GM21367 (cell line): ENCODE data around the gene ELK3.

ENCODE experiments used
- ATAC-seq: cut with Tn5 transposase; IDR thresholded peaks from one replicate; pipeline ENCODE4 v1.9.1; 2021; ENCODE audit not compliant: unreplicated experiment

ELK3 gene

DNA sequence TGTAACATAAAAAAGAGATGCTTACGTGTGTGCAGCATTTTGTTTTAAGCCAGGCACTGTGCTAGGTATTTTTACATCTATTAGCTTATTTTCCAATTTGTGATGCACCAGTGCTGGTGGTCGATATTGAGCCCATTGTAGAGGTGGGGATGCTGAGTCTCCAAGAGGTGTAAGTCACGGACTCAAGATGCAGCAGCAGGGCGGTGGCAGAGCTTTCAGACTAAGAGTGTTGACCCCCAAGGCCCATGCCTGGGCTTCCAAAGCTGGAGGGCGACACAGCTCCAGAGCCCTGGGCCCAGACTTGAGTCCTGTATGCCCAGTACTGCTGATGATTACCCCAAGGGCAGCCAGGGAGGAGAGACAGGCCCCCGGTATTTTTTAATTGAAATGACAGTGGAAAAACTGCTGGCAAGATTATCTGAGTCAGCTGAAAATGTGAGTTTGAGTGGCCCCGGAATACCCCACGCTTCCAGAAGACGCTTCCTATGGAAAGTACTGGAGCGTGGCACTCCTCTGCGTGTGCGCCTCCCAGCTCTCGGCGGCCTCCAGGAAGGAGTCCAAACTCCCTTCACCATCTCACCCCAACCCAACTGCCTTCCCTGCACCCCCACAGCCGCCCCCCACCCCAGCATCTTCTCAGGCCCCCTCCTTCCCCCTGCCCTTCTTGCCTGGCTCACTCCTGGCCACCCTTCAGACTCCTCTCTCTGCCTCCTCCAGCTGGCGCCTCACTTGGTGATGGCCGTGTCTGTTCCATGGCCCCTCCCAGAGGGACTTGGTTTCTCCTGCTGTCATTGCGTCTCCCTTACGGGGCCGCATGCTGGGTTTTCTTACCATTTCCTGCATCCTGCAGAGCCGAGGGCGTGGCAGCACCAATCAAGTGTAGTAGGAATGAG, 40.7 kb downstream of the ELK3 start:
- ATAC-seq = no peak

DNA sequence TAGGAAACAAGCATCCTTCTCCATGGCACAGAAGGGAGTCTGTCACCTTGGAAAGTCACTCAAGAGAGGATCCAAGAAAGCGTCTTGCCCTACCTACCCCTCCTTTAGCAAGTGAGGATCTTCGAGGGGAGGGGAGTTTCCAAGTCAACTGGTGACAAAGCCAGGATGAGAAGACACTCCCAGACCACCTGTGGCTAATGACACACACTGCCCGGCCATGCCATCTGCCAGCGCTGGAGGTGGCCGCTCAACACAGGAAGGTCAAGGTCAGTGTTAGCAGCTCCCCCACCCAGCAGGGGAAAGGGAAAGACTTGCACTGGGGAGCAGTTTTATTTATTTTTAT, 41.3 kb downstream of the ELK3 start:
- no peak for ATAC-seq

DNA sequence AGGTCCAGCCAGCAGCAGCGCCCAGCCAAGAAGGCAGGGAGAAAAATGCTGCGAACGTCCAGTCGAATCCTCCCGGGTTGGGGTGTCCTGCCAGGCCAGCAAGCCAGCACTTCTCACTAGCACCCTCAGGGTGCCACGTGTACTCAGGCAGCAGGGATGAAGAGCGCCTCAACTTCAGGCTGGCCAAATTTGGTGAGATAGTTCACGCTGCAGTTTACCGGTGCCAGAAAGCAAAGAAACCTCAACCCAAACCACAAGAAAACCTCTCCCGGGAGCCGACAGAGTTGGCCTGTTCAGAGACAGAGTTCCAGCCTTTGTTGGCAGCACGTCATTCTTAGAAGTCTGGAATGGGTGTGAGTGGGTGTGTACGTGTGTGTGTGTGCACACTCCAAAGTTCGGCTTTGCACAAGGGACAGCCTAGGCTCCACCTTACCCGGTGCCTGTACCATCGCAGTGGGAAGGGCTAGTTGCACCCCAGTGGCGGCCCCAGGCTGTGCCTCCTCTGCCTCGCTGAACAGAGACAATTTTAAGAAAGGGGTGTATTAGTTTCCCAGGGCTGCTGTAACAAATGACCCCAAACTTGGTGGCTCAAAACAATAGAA, 42.1 kb downstream of the ELK3 start:
- ATAC-seq = no peak

DNA sequence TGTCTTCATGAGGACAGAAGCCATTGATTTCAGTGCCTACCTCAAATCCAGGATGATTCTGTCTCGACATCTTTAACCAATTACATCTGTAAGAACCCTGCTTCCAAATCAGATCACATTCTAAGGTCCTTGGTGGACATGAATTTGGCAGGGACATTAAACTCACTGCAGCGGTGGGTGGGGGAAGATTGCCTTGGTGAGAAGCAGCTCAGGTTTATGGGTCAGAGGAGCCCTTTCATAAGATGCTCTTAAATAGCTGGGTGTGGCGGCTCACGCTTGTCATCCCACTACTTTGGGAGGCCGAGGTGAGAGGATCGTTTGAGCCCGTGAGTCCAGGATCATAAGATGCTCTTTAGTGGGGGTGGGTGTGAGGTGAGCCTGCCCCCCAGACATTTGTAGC, 42.9 kb downstream of the ELK3 start:
- ATAC-seq = no peak

DNA sequence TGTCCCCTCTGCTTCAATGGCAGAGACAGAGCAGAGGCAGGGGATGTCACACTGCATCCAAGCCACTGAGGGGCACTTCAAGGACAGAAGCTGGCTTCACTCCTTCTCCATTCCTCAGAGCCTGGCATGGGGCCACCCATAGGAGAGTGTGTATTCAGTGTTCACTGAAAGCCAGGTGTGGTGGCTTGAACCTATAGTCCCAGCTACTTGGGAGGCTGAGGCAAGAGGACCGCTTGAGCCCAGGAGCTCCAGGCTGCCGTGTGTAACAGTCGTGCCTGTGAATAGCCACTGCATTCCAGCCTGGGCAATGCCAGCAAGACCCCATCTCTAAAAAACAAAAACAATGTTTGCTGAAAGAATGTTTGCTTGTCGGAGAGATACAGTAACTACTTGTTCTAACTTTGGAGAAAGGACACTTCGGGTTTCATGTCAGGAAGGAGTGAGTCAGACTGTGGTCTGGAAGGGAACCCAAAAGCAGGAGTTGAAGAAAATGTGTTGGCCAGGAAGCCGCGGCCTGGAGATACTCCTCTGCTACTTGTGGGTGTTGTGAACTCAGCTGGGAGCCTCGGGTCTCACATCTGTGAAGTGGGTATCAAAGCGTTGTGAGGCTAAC, 43.4 kb downstream of the ELK3 start:
- ATAC-seq = no peak

DNA sequence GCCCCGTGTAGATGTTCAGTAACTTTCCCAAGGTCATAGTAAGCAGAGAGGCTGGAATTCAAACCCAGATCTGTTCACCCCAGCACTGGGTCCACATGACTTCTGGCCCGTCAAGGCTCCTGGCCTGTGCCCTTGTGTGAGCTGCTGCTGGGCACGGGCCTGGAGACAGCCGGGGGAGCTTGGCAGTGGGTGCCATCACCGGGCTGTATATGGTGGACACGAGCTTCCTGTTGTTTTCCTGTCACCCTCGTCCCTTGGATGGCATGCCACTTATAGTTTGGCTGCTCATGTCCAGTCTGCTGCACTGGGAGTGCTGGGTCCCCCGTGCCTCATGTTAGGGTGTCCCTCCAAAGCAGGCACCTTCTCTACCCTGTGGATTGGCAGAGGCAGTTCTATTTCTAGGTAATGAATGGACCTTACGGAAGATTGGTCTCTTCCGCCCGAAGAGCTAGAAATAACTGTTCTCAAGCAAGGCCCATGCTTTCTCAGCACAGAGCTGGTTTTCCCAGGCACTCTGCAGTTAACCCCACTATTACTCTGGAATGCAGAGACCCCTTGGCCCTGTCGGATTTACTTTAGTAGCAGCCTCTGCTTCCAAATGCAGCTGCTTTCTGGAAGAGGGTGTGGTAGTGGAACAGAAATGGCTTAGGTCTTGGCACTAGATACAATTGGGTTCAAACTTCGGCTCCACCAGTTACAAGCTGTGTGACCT, 44.3 kb downstream of the ELK3 start:
- no peak for ATAC-seq

DNA sequence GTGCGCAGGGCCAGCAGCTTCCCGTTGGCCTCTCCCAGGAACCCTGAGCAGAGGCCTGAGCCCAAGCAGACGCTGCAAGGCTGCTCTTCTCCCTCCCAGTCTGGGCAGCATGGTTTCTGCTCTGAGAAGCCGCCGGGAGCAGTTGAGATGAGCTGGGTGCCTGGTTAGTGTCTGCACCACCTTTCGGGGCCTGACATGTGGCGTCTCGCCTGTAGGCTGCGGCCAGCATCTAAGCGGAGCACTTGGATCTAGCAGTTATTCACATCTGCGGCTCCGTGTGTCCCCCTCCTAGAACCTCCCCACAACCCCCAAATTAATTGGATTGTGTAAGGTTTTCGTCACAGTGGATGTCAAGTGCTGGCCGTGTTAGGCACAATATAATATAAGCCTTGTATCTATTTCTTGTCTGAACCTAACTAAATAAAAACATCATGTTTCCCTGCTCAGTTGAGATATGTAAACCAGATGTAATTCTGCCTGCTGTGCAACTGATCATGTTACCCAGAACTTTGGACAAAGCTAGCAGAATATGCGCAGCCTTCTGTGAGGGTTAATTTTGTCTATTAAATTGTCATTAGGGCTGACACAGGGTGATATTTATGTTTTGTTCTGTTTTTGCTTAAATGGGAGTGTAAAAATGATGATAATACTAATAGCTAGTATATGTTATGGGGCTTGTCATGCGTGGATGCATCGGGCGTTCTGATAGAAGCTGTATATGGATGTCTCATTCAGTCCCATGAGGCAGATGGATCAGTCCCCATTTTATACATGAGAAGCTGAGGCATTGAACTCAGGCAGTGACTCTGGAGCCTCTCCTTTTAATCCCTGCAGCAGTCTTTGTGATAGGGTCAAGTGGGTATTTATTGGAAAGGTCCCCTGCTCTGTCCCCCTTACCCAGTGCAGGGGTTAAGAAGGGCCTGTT, 45.8 kb downstream of the ELK3 start:
- no peak for ATAC-seq

DNA sequence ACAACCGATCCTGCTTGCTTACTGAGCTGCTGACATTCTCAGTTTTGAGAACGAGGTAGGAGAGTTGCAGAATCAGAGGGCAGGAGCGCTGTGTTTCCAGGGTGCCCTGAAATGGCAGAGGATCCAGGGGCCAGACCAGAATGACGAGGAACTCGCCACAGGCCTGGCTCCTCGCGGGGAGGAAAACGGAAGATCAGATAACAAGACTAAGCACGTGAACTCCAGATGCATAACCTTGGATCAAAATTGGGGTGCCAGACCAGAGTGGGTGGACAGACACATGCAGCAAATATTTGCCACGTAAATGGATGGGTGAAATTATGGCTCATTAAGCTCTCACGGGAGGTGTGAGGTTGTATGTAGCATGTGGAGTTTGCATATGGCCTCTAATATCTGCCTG, 46.5 kb downstream of the ELK3 start:
- ATAC-seq = no peak

DNA sequence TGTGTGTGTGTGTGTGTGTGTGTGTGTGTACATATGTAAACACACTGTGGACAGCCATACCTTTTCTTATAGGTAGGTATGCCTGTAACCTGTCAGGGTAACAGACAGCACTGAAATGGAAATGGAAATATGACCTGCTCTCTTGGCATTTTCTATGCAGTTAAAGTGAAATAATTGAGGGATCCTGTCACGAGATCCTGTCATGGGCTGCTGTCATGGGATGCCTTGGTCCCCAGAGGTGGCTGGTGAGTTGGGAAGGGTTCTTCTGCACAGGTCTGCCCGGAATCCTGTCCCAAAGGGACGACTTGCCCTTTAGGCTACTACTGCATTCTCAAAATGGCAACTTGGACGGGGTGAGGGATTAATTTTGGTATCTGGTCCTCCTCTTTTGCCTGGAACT, 47.3 kb downstream of the ELK3 start:
- no peak for ATAC-seq

DNA sequence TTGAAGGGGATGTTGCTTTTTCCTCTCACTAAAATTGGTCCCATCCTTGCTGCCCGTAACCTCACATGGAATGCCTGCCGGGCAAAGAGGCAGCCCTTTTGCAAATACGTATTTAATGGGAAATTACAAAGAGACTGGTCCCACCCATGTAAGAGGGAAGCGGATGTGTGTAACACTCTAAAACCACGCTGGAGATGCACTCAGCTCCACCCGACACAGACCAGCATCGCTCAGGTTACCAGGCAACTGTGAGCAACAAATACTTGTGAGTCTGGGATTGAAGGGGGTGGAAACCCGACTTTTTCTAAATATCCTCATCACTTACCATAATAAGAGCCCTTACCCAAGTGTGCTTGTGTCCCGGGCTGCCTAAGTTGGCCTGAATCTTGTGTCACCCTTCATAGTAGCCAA, 47.7 kb downstream of the ELK3 start:
- no peak for ATAC-seq

DNA sequence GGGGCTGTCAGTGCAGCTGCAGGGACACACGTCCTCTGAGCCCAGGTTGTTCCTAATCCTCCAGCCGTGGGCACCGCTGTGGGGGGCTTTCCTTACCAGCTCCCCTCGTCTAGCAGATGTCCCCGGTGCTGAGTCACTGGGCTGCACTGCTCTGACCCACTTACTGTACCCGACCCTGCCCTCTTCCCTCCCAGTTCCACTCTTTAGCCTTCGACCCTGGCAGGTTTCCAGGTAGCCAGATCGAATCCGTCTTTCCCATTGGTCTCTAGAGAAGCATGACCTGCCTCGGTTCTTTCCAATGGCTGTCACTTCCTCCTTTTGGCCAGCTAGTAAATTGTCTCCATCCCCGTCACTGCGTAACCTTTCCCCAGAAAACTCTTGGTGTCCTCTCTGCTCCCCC, 48.4 kb downstream of the ELK3 start:
- ATAC-seq = no peak

DNA sequence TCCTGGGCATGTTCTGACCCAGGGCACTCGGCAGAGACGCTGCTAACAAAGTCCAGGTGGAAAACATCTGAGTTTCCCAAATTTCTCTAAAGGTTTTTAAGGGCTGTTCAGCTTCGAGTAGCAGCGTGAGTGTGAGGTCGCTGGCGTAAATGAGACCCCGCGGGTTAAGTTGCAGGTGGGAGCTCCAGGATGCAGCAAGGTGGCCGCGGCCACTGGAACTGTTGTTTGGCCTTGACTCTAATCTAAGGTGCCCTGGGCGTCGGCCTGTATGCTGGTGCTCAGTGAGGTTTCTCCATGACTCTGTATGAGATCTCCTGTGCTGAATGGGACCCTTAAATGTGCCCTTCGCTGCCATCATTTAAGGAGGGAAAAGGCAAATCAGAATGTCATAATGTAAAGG, 50.7 kb downstream of the ELK3 start:
- no peak for ATAC-seq

DNA sequence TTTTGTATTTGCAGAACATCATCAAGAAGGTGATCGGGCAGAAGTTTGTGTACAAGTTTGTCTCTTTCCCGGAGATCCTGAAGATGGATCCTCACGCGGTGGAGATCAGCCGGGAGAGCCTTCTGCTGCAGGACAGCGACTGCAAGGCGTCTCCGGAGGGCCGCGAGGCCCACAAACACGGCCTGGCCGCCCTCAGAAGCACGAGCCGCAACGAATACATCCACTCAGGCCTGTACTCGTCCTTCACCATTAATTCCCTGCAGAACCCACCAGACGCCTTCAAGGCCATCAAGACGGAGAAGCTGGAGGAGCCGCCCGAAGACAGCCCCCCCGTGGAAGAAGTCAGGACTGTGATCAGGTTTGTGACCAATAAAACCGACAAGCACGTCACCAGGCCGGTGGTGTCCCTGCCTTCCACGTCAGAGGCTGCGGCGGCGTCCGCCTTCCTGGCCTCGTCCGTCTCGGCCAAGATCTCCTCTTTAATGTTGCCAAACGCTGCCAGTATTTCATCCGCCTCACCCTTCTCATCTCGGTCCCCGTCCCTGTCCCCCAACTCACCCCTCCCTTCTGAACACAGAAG, 52.8 kb downstream of the ELK3 start:
- ATAC-seq = no peak

DNA sequence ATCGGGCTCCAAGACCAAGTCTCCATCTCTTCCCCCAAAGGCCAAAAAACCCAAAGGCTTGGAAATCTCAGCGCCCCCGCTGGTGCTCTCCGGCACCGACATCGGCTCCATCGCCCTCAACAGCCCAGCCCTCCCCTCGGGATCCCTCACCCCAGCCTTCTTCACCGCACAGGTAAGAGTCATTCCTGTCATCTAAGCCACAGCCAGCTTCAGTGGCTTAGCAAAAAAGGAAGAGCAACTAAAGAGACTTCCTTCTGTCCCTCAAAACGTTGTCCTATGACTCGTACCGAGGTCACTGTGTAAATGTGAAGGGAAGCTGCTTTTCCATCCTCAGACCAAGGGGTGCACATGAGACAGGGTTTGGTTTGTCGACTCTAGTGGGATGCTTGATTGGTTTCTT, 53.4 kb downstream of the ELK3 start:
- ATAC-seq = no peak

DNA sequence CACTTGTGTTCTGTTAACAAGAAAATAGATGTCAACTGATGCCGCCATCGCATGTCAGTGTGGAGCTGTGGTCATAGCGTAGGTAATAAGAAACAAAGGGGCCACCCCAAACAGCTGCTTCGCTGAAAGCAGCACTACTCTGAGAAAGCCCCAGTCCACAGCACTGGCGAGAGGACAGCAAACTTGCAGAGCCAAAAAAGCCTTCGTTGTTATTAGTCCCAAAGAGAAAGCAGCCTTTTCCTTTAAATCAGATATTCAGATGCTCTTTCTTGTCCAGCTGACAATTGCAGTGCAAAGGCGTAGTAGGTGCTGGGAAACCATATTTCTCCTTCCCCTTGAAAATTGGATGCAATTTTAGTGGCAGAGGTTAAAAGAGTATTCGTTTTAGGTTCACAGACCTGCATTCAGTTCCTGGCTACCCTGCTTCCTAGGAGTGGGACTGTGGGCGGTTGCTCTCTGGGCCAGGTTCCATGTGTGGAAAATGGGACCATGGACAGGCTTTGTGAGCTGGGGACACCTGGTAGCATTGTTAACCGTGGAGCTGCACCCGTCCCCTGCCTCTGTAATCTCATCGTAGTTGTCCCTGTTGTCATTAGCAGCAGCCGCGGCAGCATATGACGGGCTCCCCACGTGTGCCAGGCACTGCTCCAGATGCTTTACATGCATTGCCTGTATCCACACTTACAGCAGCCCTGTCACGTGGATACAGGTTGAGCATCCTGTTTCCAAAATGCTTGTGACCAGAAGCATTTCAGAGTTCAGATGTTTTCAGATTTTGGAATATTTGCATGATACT, 54.2 kb downstream of the ELK3 start:
- no peak for ATAC-seq

DNA sequence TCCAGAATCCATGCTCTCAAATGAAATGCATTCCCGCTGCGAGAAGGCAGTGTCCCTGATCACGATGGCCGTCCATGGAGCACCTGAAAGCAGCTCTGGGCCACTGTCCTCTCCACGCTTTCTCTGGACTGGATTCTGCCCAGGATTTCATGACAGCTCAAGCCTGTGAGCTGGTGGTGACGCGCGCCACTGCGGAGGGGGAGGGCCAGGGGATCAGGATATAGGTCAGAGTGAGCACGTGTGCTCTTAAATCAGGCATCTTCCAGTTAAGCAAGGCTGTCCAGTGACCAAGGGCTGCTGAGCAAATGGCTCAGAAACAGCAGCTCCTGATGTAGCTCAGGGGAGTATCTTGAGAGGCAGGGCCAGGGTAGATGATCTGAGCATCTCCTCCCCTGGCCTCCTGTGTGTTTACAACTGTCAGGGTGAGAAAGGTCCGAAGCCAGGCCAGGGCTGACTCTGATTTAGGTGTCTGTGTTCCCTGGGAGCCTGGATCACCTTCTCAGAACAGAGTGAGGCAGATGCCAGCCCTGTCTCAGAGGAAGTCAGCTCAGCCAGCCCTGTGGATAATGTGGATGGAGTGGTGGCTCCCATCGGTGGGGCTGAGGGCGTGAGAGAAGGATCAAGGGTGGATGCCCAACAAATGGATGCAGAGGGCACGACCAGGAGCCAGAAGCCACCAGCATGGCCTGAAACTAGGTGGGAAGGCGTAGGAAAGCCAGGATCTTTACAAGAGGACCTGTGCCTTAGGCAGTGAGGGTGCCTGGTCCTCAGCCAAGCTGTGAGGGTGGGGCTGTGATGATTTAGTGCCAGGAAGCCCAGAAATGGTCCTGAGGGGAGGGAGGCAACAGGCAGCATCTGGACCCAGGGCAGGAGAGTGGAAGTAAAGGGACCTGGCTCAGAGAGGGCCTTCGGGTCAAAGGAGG, 55.3 kb downstream of the ELK3 start:
- ATAC-seq = no peak

DNA sequence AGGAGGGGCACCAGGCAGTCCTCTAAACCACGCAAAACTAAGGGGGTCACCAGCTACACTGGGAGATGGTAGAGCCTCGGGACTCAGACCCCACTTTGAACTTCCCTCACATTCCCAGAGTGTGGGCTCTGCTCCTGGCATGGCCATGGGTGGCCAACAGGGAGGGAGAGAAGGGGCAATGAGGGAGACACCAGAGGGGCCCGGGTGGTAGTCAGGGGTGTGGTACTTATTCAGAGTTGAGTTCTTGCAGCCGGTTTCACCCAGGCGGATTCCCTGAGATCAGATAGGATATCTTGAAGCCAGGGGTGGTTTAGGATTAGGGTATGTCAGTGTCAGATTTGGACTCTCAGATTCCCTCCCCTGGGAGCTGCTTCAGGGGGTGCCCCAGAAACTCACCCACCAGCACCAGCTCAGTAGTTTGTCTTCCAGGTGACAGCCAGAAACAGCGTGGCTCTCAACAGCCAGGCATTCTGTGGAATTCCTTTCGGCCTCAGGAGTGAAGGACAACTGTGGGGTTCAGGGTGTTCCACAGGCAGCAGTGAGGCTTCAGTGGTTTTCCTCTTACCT, 56.0 kb downstream of the ELK3 start:
- no peak for ATAC-seq

DNA sequence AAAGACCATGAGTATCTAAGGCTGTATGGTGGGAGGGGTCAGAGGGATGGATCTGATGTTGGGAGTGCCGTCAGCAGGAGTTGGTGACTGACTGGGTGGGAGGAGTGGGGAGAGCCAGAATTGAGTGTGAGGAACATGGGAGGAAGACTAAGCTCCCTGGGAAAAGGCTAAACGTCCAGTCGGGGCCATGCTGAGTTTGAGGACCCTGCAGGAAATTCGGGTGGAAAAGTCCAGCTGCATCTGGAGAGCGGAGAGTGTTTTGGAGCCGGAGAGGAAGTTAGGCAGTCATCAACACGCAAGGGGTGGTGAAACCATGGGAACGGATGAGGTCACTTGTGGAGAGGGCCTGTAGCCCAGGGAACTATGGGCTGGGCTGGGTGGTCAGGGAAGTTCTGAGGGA, 60.9 kb downstream of the ELK3 start:
- ATAC-seq = no peak
